Subcutaneous adipose tissue (tissue), 4 donors: ENCODE results near the gene COL4A5. TPM values are rescaled to one million over a fixed set of nuclear protein-coding genes. Genes with fewer than 3 reads are reported as not detected.

ENCODE experiments used
- CTCF ChIP-seq: fragments of 450-650 bp; IDR thresholded peaks from one replicate; pipeline ENCODE4 v1.5.1; 2016; ENCODE audit warnings: low read depth, mild to moderate bottlenecking, control low read depth, antibody characterized with exemption, moderate library complexity
- small RNA-seq: library from RNA; depleted of rRNA; stranded (forward); fragments of <200 nt; gene quantifications from one replicate; pipeline ENCODE3, GENCODE V24; 2016
- total RNA-seq, 4 donors: library from RNA; depleted of rRNA; stranded (reverse); fragments of >200 nt; gene quantifications; one replicate each; pipeline ENCODE4 v1.1.0, GENCODE V29; 2016

Gene COL4A5
- total RNA-seq, 4 donors from 2014 or later, result 1.8 to 6.8 (median 3.2) TPM

GRCh38 chrX:108740299-108740774 lies 300.7 kb downstream of the COL4A5 start:
- TF ChIP-seq CTCF, result no peak

Small RNAs within 50 kb of the gene (small RNA-seq; reads per million reads assigned to genes)
- 0.49 reads per million for gene RF00019

Other genes starting within 250 kb of the COL4A5 start
- gene COL4A6, start 1.4 kb upstream of the COL4A5 start, total RNA-seq, result 1 to 10 TPM in 3 of 4 donors, under 1 TPM in 1; 0.16 to 6.2 (median 1.5) TPM